T-cell (primary cell): ENCODE results near the gene IFITM5. TPM values are rescaled to one million over a fixed set of nuclear protein-coding genes. Genes with fewer than 3 reads are reported as not detected.

ENCODE experiments used
- ATAC-seq, 4 experiments: fragments of 200-7000 bp in 3 of 4; fragments of 150-1000 bp in 1 of 4; cut with Tn5 transposase; replicated peaks in 1 of 4; 1 replicate in 3 of 4; 2 replicates in 1 of 4; pipeline ENCODE4 v1.10.0; 2021; ENCODE audit warnings: moderate library complexity in 3 of 4, mild to moderate bottlenecking in 2 of 4, moderate number of reproducible peaks in 1 of 4
- CTCF ChIA-PET, 2 donors: fragments of 300-600 bp; sonication (Branson Sonifier 250); formaldehyde crosslinking; loops; one replicate each; lab custom pipeline; 2022; ENCODE audit warnings: antibody characterized with exemption in 2 of 2; lab: Charles Lee
- POLR2A ChIA-PET, 2 donors: fragments of 300-600 bp; sonication (Branson Sonifier 250); formaldehyde crosslinking; loops; one replicate each; lab custom pipeline; 2022; ENCODE audit warnings: antibody characterized with exemption in 2 of 2; lab: Charles Lee
- DNase-seq, 35 experiments: peaks; one replicate each; pipeline versions ENCODE4 v3.0.0 to v3.0.0-alpha.2; 2013 to 2023
- H3K27ac ChIP-seq: one replicate; pipeline ENCODE4 v1.5.1; 2013; ENCODE audit warnings: low read length
- H3K27me3 ChIP-seq, 2 experiments: replicated peaks in 1 of 2; 1 replicate in 1 of 2; 2 replicates in 1 of 2; pipeline versions ENCODE4 v1.6.1 to v1.7.0; 2013; ENCODE audit warnings: low read length in 1 of 2, mixed read lengths in 1 of 2; ENCODE audit not compliant: control insufficient read depth in 2 of 2, insufficient read depth in 2 of 2; ENCODE audit errors: extremely low read depth in 1 of 2
- H3K36me3 ChIP-seq, 2 donors: 1 replicate in 1 of 2; 2 replicates in 1 of 2; pipeline versions ENCODE4 v1.6.1 to v1.7.0; 2013; ENCODE audit warnings: low read length in 1 of 2; ENCODE audit not compliant: control insufficient read depth in 2 of 2, insufficient read depth in 1 of 2; ENCODE audit errors: extremely low read depth in 1 of 2
- H3K4me1 ChIP-seq, 2 experiments: 1 replicate in 1 of 2; 2 replicates in 1 of 2; pipeline versions ENCODE4 v1.6.1 to v1.7.0; 2013; ENCODE audit warnings: low read length in 2 of 2, mixed read lengths in 1 of 2; ENCODE audit not compliant: insufficient read depth in 2 of 2, control insufficient read depth in 1 of 2; ENCODE audit errors: extremely low read depth in 1 of 2
- H3K4me3 ChIP-seq, 2 donors: 1 replicate in 1 of 2; 2 replicates in 1 of 2; pipeline versions ENCODE4 v1.5.1 to v1.7.0; 2013; ENCODE audit warnings: mild to moderate bottlenecking in 2 of 2, low read length in 1 of 2, moderate library complexity in 1 of 2; ENCODE audit not compliant: control insufficient read depth in 1 of 2; ENCODE audit errors: extremely low read depth in 1 of 2
- H3K9me3 ChIP-seq: 2 replicates; pipeline ENCODE4 v1.7.0; 2013
- H3K27ac Mint-ChIP-seq, 2 donors: one replicate each; pipeline ENCODE4 v1.8.0; 2020 to 2021; ENCODE audit warnings: mild to moderate bottlenecking in 2 of 2, mixed read lengths in 2 of 2
- H3K27me3 Mint-ChIP-seq, 2 donors: one replicate each; pipeline ENCODE4 v1.8.0; 2021 to 2022; ENCODE audit warnings: mixed read lengths in 2 of 2
- H3K36me3 Mint-ChIP-seq: one replicate; pipeline ENCODE4 v1.8.0; 2021; ENCODE audit warnings: mixed read lengths
- H3K4me1 Mint-ChIP-seq, 3 donors: one replicate each; pipeline ENCODE4 v1.8.0; 2020 to 2022; ENCODE audit warnings: mixed read lengths in 3 of 3, mild to moderate bottlenecking in 1 of 3
- H3K4me3 Mint-ChIP-seq, 3 donors: one replicate each; pipeline ENCODE4 v1.8.0; 2020 to 2022; ENCODE audit warnings: mild to moderate bottlenecking in 3 of 3, mixed read lengths in 3 of 3, moderate library complexity in 3 of 3
- H3K9me3 Mint-ChIP-seq, 3 donors: one replicate each; pipeline ENCODE4 v1.8.0; 2020 to 2022; ENCODE audit warnings: mixed read lengths in 3 of 3
- WGBS: methylation state at CpG from one replicate; pipeline ENCODE4 v1.1.5; 2013; ENCODE audit warnings: missing lambda C conversion rate; ENCODE audit not compliant: insufficient coverage; 5-methylcytosine and 5-hydroxymethylcytosine counted together
- total RNA-seq, 35 experiments: library from RNA in 6 of 35; stranded (reverse) in 6 of 35; fragments of 120-200 nt in 1 of 35; gene quantifications; one replicate each; pipeline versions ENCODE4 v1.2.1 to v1.2.4 and lab custom pipeline; 2013 to 2026

Gene IFITM5
- total RNA-seq, 5 donors from 2014 or later (not counting 1 experiment from before 2014, with no cell fraction given), result not detected

DNA sequence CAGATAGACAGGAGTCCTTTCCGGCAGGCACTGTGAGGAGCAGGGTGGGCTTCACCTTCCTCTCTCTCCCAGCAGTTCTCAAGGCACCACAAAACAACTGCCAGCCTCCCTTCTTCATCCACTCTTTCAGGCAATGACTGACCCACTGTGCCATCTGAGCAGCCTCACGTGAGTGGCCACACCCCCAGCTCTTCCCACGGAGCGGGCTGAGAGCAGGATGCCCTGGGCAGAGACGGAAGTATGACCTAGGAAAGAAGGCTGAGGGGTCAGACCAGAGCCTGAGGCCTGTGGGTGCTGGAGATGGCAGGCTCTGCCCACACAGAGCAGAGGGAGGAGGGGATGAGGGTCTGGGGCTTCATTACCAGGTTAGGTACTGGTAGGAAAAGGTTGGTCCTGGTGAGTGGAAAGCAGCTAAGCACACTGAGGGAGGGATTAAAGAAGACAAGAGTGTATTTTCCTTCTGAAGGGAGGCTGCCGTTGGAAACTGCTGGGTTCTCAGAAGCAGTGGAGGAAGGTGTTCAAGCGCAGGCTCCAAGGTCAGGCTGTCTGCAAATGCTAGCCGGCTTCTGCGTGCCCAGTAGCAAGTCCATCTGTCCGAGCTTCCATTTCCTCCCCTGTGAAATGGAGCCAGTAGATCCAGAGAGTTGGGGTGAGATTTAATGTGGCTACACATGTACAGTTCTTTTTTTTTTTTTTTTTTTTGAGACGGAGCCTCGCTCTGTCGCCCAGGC is 16.5 kb downstream of the IFITM5 start:
- Histone ChIP-seq H3K27ac (no peak overlapping the region), H3K4me3 (peak overlapping the region in 1 of 2 donors; percentile 63), H3K27me3 (peaks cover 0 to 78% of the 10 kb centered on the region in 2 experiments), H3K9me3 (no peaks in the 10 kb centered on the region), H3K36me3 (no peaks in the 10 kb centered on the region), H3K4me1 (peaks cover 19 to 80% of the 10 kb centered on the region in 2 experiments)
- DNase-seq (peak in 1 of 35 experiments; percentile 10), ATAC-seq (no peak)
- peak overlapping the region; percentile 52 to 74 for H3K27ac Mint-ChIP-seq
- peaks cover 0 to 16% of the 10 kb centered on the region in 2 donors for H3K27me3 Mint-ChIP-seq
- H3K4me1 Mint-ChIP-seq, result peaks cover 49 to 70% (median 59%) of the 10 kb centered on the region in 3 donors
- 77% methylated on average over 3 of the region's 13 CpGs for WGBS
- no peaks in the 10 kb centered on the region for H3K9me3 Mint-ChIP-seq
- H3K36me3 Mint-ChIP-seq, result no peaks in the 10 kb centered on the region
- POLR2A ChIA-PET, result interaction anchor here in 1 of 2 donors (0.6 to 0.7 kb wide), 2 partner anchors 45 to 64 kb away, joined by 3 read pairs; no protein-coding TSS in a partner anchor
- CTCF ChIA-PET, result interaction anchor here (0.6 to 2.1 kb wide), 5 partner anchors 31 to 143 kb away, joined by 3 to 7 read pairs (median 3); no protein-coding TSS in a partner anchor
- H3K4me3 Mint-ChIP-seq, result peak overlapping the region; percentile 84 to 91 (median 85)

DNA sequence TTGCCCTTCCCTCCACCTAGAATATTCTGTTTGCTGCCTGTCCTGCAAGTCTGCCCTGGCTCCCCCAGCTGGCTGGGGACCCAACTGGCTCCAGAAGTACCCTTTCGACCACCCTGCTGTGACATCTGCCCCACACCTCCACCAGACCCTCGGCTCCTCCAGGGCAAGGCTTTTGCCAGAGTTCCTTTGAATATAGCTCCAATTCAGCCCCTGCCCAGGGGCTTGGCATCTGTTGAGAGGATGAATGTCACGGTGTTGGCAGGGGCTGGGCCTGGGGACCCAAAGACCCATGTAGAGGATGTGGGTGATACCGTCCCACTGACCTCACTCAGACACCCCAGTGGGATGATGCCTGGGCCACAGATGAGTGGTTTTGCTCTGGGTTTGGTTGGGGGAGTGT is 17.2 kb downstream of the IFITM5 start:
- no peaks in the 10 kb centered on the region for H3K9me3 ChIP-seq
- DNase-seq (peak in 1 of 35 experiments; percentile 11), ATAC-seq (no peak)
- H3K4me3 Mint-ChIP-seq, result peak overlapping the region; percentile 84 to 91 (median 85)
- peaks cover 22 to 80% of the 10 kb centered on the region in 2 experiments for H3K4me1 ChIP-seq
- peak overlapping the region in 1 of 2 donors; percentile 63 for H3K4me3 ChIP-seq
- H3K27me3 ChIP-seq, result peaks cover 0 to 76% of the 10 kb centered on the region in 2 experiments
- peak overlapping the region; percentile 66 to 74 for H3K27ac Mint-ChIP-seq
- peaks cover 51 to 71% (median 62%) of the 10 kb centered on the region in 3 donors for H3K4me1 Mint-ChIP-seq
- H3K27ac ChIP-seq, result no peak overlapping the region
- no peaks in the 10 kb centered on the region for H3K36me3 Mint-ChIP-seq
- H3K9me3 Mint-ChIP-seq, result no peaks in the 10 kb centered on the region
- ChIA-PET CTCF (interaction anchor here in 1 of 2 donors (2.1 kb wide), 1 partner anchor 31 kb away, joined by 7 read pairs; no protein-coding TSS in a partner anchor), POLR2A (no interaction called here)
- H3K36me3 ChIP-seq, result no peaks in the 10 kb centered on the region
- H3K27me3 Mint-ChIP-seq, result peaks cover 0 to 16% of the 10 kb centered on the region in 2 donors
- no CpG with 5 or more reads among the region's 4 CpGs for WGBS

DNA sequence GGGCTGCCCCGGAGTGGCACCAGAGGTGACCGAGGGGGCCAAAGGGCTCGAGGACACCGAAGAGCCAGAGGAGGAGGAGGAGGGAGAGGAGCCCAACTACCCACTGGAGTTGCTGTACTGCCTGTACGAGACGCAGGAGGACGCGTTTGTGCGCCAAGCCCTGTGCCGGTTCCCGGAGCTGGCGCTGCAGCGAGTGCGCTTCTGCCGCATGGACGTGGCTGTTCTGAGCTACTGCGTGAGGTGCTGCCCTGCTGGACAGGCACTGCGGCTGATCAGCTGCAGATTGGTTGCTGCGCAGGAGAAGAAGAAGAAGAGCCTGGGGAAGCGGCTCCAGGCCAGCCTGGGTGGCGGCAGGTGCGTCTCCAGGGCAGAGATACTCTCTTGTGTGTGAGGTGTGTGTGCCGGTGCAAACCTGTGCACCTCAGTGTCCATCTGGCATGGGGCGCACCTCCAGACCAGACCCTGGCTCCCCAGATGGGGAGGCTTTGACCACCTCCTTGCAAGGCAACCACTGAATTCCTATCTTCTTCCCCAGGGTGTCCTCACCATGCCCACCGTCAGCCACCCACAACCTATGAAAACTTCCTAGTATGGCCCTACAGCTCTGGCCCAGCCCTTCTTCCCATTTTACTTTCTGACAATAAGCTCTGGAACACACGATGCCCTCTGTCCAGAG is 17.7 kb downstream of the IFITM5 start:
- ChIA-PET CTCF (interaction anchor here (1.7 to 2.1 kb wide), 2 partner anchors 30 to 31 kb away, joined by 7 to 8 read pairs; no protein-coding TSS in a partner anchor), POLR2A (no interaction called here)
- peak overlapping the region; percentile 84 to 91 (median 85) for H3K4me3 Mint-ChIP-seq
- no peaks in the 10 kb centered on the region for H3K36me3 ChIP-seq
- H3K36me3 Mint-ChIP-seq, result no peaks in the 10 kb centered on the region
- H3K9me3 Mint-ChIP-seq, result peaks cover 0 to 2% (median 0%) of the 10 kb centered on the region in 3 donors
- H3K27ac ChIP-seq, result no peak overlapping the region
- peaks cover 22 to 74% of the 10 kb centered on the region in 2 experiments for H3K4me1 ChIP-seq
- peaks cover 45 to 71% (median 60%) of the 10 kb centered on the region in 3 donors for H3K4me1 Mint-ChIP-seq
- peak in 1 of 35 experiments; percentile 13 for DNase-seq
- peaks cover 0 to 72% of the 10 kb centered on the region in 2 experiments for H3K27me3 ChIP-seq
- peak; percentile 5 to 10 (median 9) for ATAC-seq
- no peaks in the 10 kb centered on the region for H3K9me3 ChIP-seq
- peak overlapping the region; percentile 81 to 90 for H3K27ac Mint-ChIP-seq
- WGBS, result 27% methylated on average over 25 of the region's 26 CpGs
- H3K27me3 Mint-ChIP-seq, result peaks cover 0 to 16% of the 10 kb centered on the region in 2 donors
- peak overlapping the region; percentile 51 to 63 for H3K4me3 ChIP-seq

DNA sequence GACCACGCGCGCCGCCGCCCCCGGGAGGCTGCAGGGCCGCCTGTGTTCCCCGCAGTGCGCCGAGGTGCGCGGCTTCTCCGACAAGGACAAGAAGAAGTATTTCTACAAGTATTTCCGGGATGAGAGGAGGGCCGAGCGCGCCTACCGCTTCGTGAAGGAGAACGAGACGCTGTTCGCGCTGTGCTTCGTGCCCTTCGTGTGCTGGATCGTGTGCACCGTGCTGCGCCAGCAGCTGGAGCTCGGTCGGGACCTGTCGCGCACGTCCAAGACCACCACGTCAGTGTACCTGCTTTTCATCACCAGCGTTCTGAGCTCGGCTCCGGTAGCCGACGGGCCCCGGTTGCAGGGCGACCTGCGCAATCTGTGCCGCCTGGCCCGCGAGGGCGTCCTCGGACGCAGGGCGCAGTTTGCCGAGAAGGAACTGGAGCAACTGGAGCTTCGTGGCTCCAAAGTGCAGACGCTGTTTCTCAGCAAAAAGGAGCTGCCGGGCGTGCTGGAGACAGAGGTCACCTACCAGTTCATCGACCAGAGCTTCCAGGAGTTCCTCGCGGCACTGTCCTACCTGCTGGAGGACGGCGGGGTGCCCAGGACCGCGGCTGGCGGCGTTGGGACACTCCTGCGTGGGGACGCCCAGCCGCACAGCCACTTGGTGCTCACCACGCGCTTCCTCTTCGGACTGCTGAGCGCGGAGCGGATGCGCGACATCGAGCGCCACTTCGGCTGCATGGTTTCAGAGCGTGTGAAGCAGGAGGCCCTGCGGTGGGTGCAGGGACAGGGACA is 18.4 kb downstream of the IFITM5 start:
- CTCF ChIA-PET, result interaction anchor here (1.7 to 2.1 kb wide), 2 partner anchors 30 kb away, joined by 7 to 8 read pairs; no protein-coding TSS in a partner anchor
- POLR2A ChIA-PET, result no interaction called here
- Histone ChIP-seq H3K27me3 (peaks cover 0 to 70% of the 10 kb centered on the region in 2 experiments), H3K4me3 (peak overlapping the region; percentile 51 to 63), H3K9me3 (no peaks in the 10 kb centered on the region), H3K4me1 (peaks cover 17 to 67% of the 10 kb centered on the region in 2 experiments), H3K36me3 (no peaks in the 10 kb centered on the region), H3K27ac (no peak overlapping the region)
- H3K36me3 Mint-ChIP-seq, result no peaks in the 10 kb centered on the region
- WGBS, result 10% methylated on average over 79 of the region's 79 CpGs
- peaks cover 0 to 16% of the 10 kb centered on the region in 2 donors for H3K27me3 Mint-ChIP-seq
- DNase-seq, result peak in 9 of 35 experiments; percentile 15 to 63 (median 51)
- peak; percentile 36 to 53 (median 48) for ATAC-seq
- H3K9me3 Mint-ChIP-seq, result peaks cover 0 to 9% (median 0%) of the 10 kb centered on the region in 3 donors
- H3K27ac Mint-ChIP-seq, result peak overlapping the region; percentile 81 to 90
- peaks cover 43 to 67% (median 57%) of the 10 kb centered on the region in 3 donors for H3K4me1 Mint-ChIP-seq
- peak overlapping the region; percentile 84 to 91 (median 85) for H3K4me3 Mint-ChIP-seq

- WGBS, result 4% methylated on average over 85 of the region's 85 CpGs
- peaks cover 0 to 63% of the 10 kb centered on the region in 2 experiments for H3K27me3 ChIP-seq
- Mint-ChIP-seq H3K9me3 (peaks cover 0 to 9% (median 0%) of the 10 kb centered on the region in 3 donors), H3K4me3 (peak overlapping the region; percentile 71 to 91 (median 80)), H3K27ac (peak overlapping the region; percentile 57 to 74), H3K27me3 (peaks cover 0 to 16% of the 10 kb centered on the region in 2 donors), H3K4me1 (peaks cover 43 to 62% (median 54%) of the 10 kb centered on the region in 3 donors), H3K36me3 (no peaks in the 10 kb centered on the region)
- H3K27ac ChIP-seq, result no peak overlapping the region
- no peaks in the 10 kb centered on the region for H3K36me3 ChIP-seq
- no peaks in the 10 kb centered on the region for H3K9me3 ChIP-seq
- DNase-seq (peak in 25 of 35 experiments; percentile 29 to 70 (median 51)), ATAC-seq (peak; percentile 55 to 61 (median 58))
- CTCF ChIA-PET, result interaction anchor here (1.0 to 1.7 kb wide), 2 partner anchors 29 to 30 kb away, joined by 5 to 8 read pairs; no protein-coding TSS in a partner anchor
- H3K4me1 ChIP-seq, result peaks cover 17 to 61% of the 10 kb centered on the region in 2 experiments
- POLR2A ChIA-PET, result no interaction called here
- H3K4me3 ChIP-seq, result peak overlapping the region; percentile 45 to 63
Observed at GRCh38 chr11:279966-280705, 19.2 kb downstream of the IFITM5 start.
